ENCODE measurements around the gene SPATA13. TPM values are rescaled to one million over a fixed set of nuclear protein-coding genes. Genes with fewer than 3 reads are reported as not detected.

The SPATA13 gene
- total RNA-seq, 1 donor from 2014 or later = 5.1 TPM

GRCh38 chr13:24267274-24267673, 106.8 kb downstream of the SPATA13 start:
- peaks cover 41% of the 10 kb centered on the region for H3K4me1 Mint-ChIP-seq (ENCODE audit: low read depth)
- no peak for TF ChIP-seq CTCF (IDR thresholded peaks at IDR 0.05)
- H3K27ac Mint-ChIP-seq (ENCODE audit: unreplicated experiment) = no peak overlapping the region
- no peak for DNase-seq (ENCODE audit: low spot score)
- H3K9me3 Mint-ChIP-seq (ENCODE audit: low read depth) = no peaks in the 10 kb centered on the region
- H3K36me3 Mint-ChIP-seq (ENCODE audit: low read depth) = no peaks in the 10 kb centered on the region
- no peak overlapping the region for H3K4me3 Mint-ChIP-seq (ENCODE audit: unreplicated experiment)
- no peaks in the 10 kb centered on the region for H3K27me3 Mint-ChIP-seq (ENCODE audit: low read depth)

GRCh38 chr13:24267801-24268200, 107.3 kb downstream of the SPATA13 start:
- Mint-ChIP-seq H3K36me3 (ENCODE audit: low read depth) (no peaks in the 10 kb centered on the region), H3K9me3 (ENCODE audit: low read depth) (no peaks in the 10 kb centered on the region), H3K27ac (ENCODE audit: unreplicated experiment) (no peak overlapping the region), H3K27me3 (ENCODE audit: low read depth) (no peaks in the 10 kb centered on the region), H3K4me3 (ENCODE audit: unreplicated experiment) (no peak overlapping the region), H3K4me1 (ENCODE audit: low read depth) (peaks cover 46% of the 10 kb centered on the region)
- no peak for TF ChIP-seq CTCF (IDR thresholded peaks at IDR 0.05)
- no peak for DNase-seq (ENCODE audit: low spot score)

GRCh38 chr13:24269821-24270220, 109.3 kb downstream of the SPATA13 start:
- Mint-ChIP-seq H3K4me1 (ENCODE audit: low read depth) (peaks cover 32% of the 10 kb centered on the region), H3K9me3 (ENCODE audit: low read depth) (no peaks in the 10 kb centered on the region), H3K27me3 (ENCODE audit: low read depth) (no peaks in the 10 kb centered on the region), H3K27ac (ENCODE audit: unreplicated experiment) (no peak overlapping the region), H3K36me3 (ENCODE audit: low read depth) (no peaks in the 10 kb centered on the region), H3K4me3 (ENCODE audit: unreplicated experiment) (no peak overlapping the region)
- no peak for DNase-seq (ENCODE audit: low spot score)
- no peak for TF ChIP-seq CTCF (IDR thresholded peaks at IDR 0.05)

GRCh38 chr13:24270639-24271141, 110.2 kb downstream of the SPATA13 start:
- no peaks in the 10 kb centered on the region for H3K36me3 Mint-ChIP-seq (ENCODE audit: low read depth)
- TF ChIP-seq CTCF (IDR thresholded peaks at IDR 0.05) = peak; percentile 34
- H3K27me3 Mint-ChIP-seq (ENCODE audit: low read depth) = no peaks in the 10 kb centered on the region
- H3K4me3 Mint-ChIP-seq (ENCODE audit: unreplicated experiment) = peak overlapping the region; percentile 66
- H3K4me1 Mint-ChIP-seq (ENCODE audit: low read depth) = peaks cover 32% of the 10 kb centered on the region
- no peaks in the 10 kb centered on the region for H3K9me3 Mint-ChIP-seq (ENCODE audit: low read depth)
- no peak for DNase-seq (ENCODE audit: low spot score)
- peak overlapping the region; percentile 87 for H3K27ac Mint-ChIP-seq (ENCODE audit: unreplicated experiment)

GRCh38 chr13:24271231-24271600, 110.7 kb downstream of the SPATA13 start:
- H3K36me3 Mint-ChIP-seq (ENCODE audit: low read depth) = no peaks in the 10 kb centered on the region
- H3K27me3 Mint-ChIP-seq (ENCODE audit: low read depth) = no peaks in the 10 kb centered on the region
- DNase-seq (ENCODE audit: low spot score) = no peak
- H3K4me3 Mint-ChIP-seq (ENCODE audit: unreplicated experiment) = peak overlapping the region; percentile 66
- peak overlapping the region; percentile 87 for H3K27ac Mint-ChIP-seq (ENCODE audit: unreplicated experiment)
- no peak for TF ChIP-seq CTCF (IDR thresholded peaks at IDR 0.05)
- H3K4me1 Mint-ChIP-seq (ENCODE audit: low read depth) = peaks cover 32% of the 10 kb centered on the region
- no peaks in the 10 kb centered on the region for H3K9me3 Mint-ChIP-seq (ENCODE audit: low read depth)
